HG03066 (cell line): Measurements from ENCODE around the gene KAZALD1.

Experiments
- ATAC-seq: cut with Tn5 transposase; IDR thresholded peaks from one replicate; pipeline ENCODE4 v1.9.1; 2021; ENCODE audit warnings: low read depth; ENCODE audit not compliant: unreplicated experiment

Gene KAZALD1

GRCh38 chr10:101061624-101062231, at the start of gene KAZALD1:
KAZALD1 (plus strand) TSS chr10:101061989; CDS start chr10:101062593, 604 bp downstream.
- peak; percentile 5 for ATAC-seq

GRCh38 chr10:101012525-101013364, 49.0 kb upstream of the KAZALD1 start:
- ATAC-seq: peak; percentile 66

- no peak for ATAC-seq
Measured at GRCh38 chr10:101013365-101013825, 48.4 kb upstream of the KAZALD1 start.

GRCh38 chr10:101014230-101014884, 47.4 kb upstream of the KAZALD1 start:
- no peak for ATAC-seq

GRCh38 chr10:101014966-101015581, 46.7 kb upstream of the KAZALD1 start:
- no peak for ATAC-seq

- no peak for ATAC-seq
Measured at GRCh38 chr10:101015582-101015973, 46.2 kb upstream of the KAZALD1 start.

GRCh38 chr10:101016814-101017213, 45.0 kb upstream of the KAZALD1 start:
- ATAC-seq: no peak

- no peak for ATAC-seq
Measured at GRCh38 chr10:101018118-101018599, 43.6 kb upstream of the KAZALD1 start.

GRCh38 chr10:101018600-101019439, 43.0 kb upstream of the KAZALD1 start:
- peak; percentile 55 for ATAC-seq

GRCh38 chr10:101019440-101019703, 42.4 kb upstream of the KAZALD1 start:
- no peak for ATAC-seq

GRCh38 chr10:101020427-101021075, 41.2 kb upstream of the KAZALD1 start:
- no peak for ATAC-seq

GRCh38 chr10:101021239-101021638, 40.5 kb upstream of the KAZALD1 start:
- ATAC-seq: no peak

- ATAC-seq: no peak
Measured at GRCh38 chr10:101021692-101022251, 40.0 kb upstream of the KAZALD1 start.

GRCh38 chr10:101022967-101023705, 38.7 kb upstream of the KAZALD1 start:
- ATAC-seq: no peak

- no peak for ATAC-seq
Measured at GRCh38 chr10:101027106-101027720, 34.6 kb upstream of the KAZALD1 start.

- no peak for ATAC-seq
Measured at GRCh38 chr10:101028446-101029337, 33.1 kb upstream of the KAZALD1 start.
